K562 (cell line): ENCODE results near the gene LZTFL1. TPM values are rescaled to one million over a fixed set of nuclear protein-coding genes. Genes with fewer than 3 reads are reported as not detected.
A peak's percentile ranks its signal among the peaks of the same experiment; 100 is the strongest.

Experiments
- ARID1B ChIP-seq: fragments of 450-650 bp; IDR thresholded peaks from 2 replicates; pipeline ENCODE4 v1.6.1; 2016; ENCODE audit warnings: antibody characterized with exemption, mild to moderate bottlenecking, inconsistent platforms
- CREM ChIP-seq: IDR thresholded peaks from 2 replicates; pipeline ENCODE4 v1.6.1; 2014; ENCODE audit warnings: antibody characterized with exemption, low read depth
- HDAC8 ChIP-seq: fragments of 450-650 bp; IDR thresholded peaks from 2 replicates; pipeline ENCODE4 v1.6.1; 2016; ENCODE audit warnings: mild to moderate bottlenecking, missing genetic modification characterization, moderate library complexity, missing compliant biosample characterization
- MAX ChIP-seq: sonication (generic); formaldehyde crosslinking; IDR thresholded peaks from 2 replicates; pipeline ENCODE4 v1.9.0; 2022; ENCODE audit warnings: mild to moderate bottlenecking, missing genetic modification reagents
- MYBL2 ChIP-seq, 2 experiments: fragments of 450-650 bp in 1 of 2; sonication (generic) in 1 of 2; formaldehyde crosslinking in 1 of 2; IDR thresholded peaks; 2 replicates each; pipeline versions ENCODE4 v1.6.1 to v1.8.1; 2017 to 2022; ENCODE audit warnings: borderline replicate concordance in 1 of 2, inconsistent platforms in 1 of 2, low read depth in 1 of 2, mild to moderate bottlenecking in 1 of 2, missing genetic modification reagents in 1 of 2, moderate library complexity in 1 of 2
- NEUROD1 ChIP-seq: fragments of 150-350 bp; IDR thresholded peaks from 2 replicates; pipeline ENCODE4 v1.6.1; 2014; ENCODE audit warnings: borderline replicate concordance, low read length, low read depth; ENCODE audit not compliant: partially characterized antibody
- NFE2 ChIP-seq: IDR thresholded peaks from 2 replicates; pipeline ENCODE4 v1.6.1; 2014; ENCODE audit warnings: antibody characterized with exemption, low read depth
- RB1 ChIP-seq: fragments of 450-650 bp; IDR thresholded peaks from 2 replicates; pipeline ENCODE4 v1.6.1; 2017; ENCODE audit warnings: low read depth, mild to moderate bottlenecking
- TRIM28 ChIP-seq: fragments of 450-650 bp; IDR thresholded peaks from 2 replicates; pipeline ENCODE4 v1.6.1; 2017
- UBTF ChIP-seq, 2 experiments: IDR thresholded peaks; 2 replicates each; pipeline ENCODE4 v1.6.1; 2012; ENCODE audit warnings: improper control_type of control experiment in 2 of 2, low read depth in 2 of 2, low read length in 2 of 2, borderline replicate concordance in 1 of 2
- ZBTB8A ChIP-seq: fragments of 450-650 bp; IDR thresholded peaks from 2 replicates; pipeline ENCODE4 v1.6.1; 2018; ENCODE audit warnings: mild to moderate bottlenecking, moderate library complexity; ENCODE audit not compliant: partially characterized antibody
- ZFPM2 ChIP-seq: fragments of 250-450 bp; sonication (Bioruptor Pico); IDR thresholded peaks from 2 replicates; pipeline ENCODE4 v1.5.1; 2022; ENCODE audit warnings: mild to moderate bottlenecking
- ZNF224 ChIP-seq: sonication (generic); formaldehyde crosslinking; IDR thresholded peaks from 2 replicates; pipeline ENCODE4 v1.8.0; 2022; ENCODE audit warnings: mild to moderate bottlenecking, missing genetic modification reagents
- ZNF24 ChIP-seq: fragments of 450-650 bp; IDR thresholded peaks from 2 replicates; pipeline ENCODE4 v1.6.1; 2016
- ZNF592 ChIP-seq: fragments of 450-650 bp; IDR thresholded peaks from 2 replicates; pipeline ENCODE4 v1.6.1; 2017; ENCODE audit warnings: antibody characterized with exemption, mild to moderate bottlenecking
- ZNF75A ChIP-seq: fragments of 450-650 bp; formaldehyde crosslinking; IDR thresholded peaks from 2 replicates; pipeline ENCODE4 v1.4.0; 2020; ENCODE audit warnings: mild to moderate bottlenecking
- polyA plus RNA-seq, 8 experiments: library from polyadenylated mRNA; depleted of rRNA in 4 of 8; stranded (reverse) in 5 of 8; unstranded in 3 of 8; fragments of >200 nt; fragmentation: Nextera tagmentation in 2 of 8; fragmentation: Illumina TruSeq in 1 of 8; extraction: Ambion mirVana in 2 of 8; extraction: Trizol in 1 of 8; gene quantifications; 2 replicates each; pipeline versions ENCODE4 v1.2.1 to v1.2.3, GENCODE V29; 2011 to 2014; ENCODE audit warnings: inconsistent platforms in 1 of 8, missing spikeins in 1 of 8
- total RNA-seq, 7 experiments: library from RNA; depleted of rRNA in 6 of 7; stranded (reverse); fragments of >200 nt in 6 of 7; fragmentation: Illumina TruSeq in 2 of 7; extraction: Trizol in 2 of 7; gene quantifications; 2 replicates each; pipeline versions ENCODE4 v1.2.1 to v1.2.3, GENCODE V29; 2011 to 2021; ENCODE audit warnings: low replicate concordance in 1 of 7
- TF ChIP-seq, protein P1 (sequence below): sonication (generic); formaldehyde crosslinking; IDR thresholded peaks from 2 replicates; pipeline ENCODE4 v1.8.0; 2022; ENCODE audit warnings: mild to moderate bottlenecking, missing genetic modification reagents
- TF ChIP-seq, protein P2 (sequence below): IDR thresholded peaks from 3 replicates; pipeline ENCODE4 v1.6.1; 2011; ENCODE audit warnings: borderline replicate concordance, mild to moderate bottlenecking; ENCODE audit not compliant: insufficient read length, insufficient read depth

Gene LZTFL1
- total and polyA plus RNA-seq, 9 of the 15 experiments (the other 6 are each of a cell fraction or from before 2014, with no cell fraction given) = 10.7 to 33.7 (median 15.3) TPM

DNA sequence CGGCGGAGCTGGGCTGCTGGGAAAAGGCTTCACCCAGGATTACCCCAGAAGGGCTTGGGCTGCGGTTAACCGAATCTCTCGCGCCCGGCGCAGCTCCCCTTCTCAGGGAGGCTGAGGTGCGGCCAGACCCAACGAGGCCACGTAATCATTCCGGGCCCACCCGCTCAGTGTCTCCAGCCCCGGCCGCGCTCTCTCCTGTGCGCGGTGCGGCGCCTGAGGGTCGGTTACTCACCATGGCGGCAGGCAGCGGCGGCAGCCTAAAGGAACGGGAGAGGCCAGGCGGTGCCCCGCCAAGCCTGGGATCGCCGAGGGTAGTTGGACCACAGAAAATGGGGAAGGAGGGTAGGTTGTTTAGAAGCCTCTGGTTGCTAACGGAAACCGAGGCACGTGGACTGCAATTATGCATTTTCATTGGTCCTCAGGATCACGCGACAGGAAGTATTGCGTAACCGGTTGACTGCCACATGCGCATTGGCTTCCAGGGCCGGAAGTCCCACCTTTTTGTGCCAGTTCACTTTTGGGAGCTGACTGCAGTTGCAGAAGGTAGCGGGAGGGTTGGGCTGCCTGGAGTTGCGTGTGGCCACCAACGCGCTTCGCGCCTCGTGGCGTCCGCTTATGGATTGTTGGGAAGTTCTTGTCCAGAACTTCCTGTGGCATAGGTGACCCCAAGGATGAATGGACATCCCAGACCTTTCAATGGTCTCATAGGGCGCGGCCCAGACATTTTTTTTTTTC, at the start of gene LZTFL1 (continued):
- TF ChIP-seq, protein P1, sequence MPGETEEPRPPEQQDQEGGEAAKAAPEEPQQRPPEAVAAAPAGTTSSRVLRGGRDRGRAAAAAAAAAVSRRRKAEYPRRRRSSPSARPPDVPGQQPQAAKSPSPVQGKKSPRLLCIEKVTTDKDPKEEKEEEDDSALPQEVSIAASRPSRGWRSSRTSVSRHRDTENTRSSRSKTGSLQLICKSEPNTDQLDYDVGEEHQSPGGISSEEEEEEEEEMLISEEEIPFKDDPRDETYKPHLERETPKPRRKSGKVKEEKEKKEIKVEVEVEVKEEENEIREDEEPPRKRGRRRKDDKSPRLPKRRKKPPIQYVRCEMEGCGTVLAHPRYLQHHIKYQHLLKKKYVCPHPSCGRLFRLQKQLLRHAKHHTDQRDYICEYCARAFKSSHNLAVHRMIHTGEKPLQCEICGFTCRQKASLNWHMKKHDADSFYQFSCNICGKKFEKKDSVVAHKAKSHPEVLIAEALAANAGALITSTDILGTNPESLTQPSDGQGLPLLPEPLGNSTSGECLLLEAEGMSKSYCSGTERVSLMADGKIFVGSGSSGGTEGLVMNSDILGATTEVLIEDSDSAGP (CRISPR knock-in tag) = no peak
- TF ChIP-seq HDAC8 (tag) (no peak), CREM (peak; percentile 52), NFE2 (no peak), ZNF224 (CRISPR knock-in tag) (no peak), MAX (peak; percentile 94), ZBTB8A (no peak), MYBL2 (IDR thresholded peaks at IDR 0.05; ENCODE audit: low read depth) (peak; percentile 60), MYBL2 (CRISPR knock-in tag; IDR thresholded peaks at IDR 0.05; ENCODE audit: borderline replicate concordance) (no peak), RB1 (peak; percentile 20; the same call in 1 of the 2 replicates), ZNF24 (no peak), ZNF75A (CRISPR knock-in tag) (no peak), ZFPM2 (CRISPR knock-in tag) (no peak), TRIM28 (peak; percentile 62; the same call in 1 of the 2 replicates), ARID1B (peak; percentile 36), ZNF592 (no peak), UBTF (IDR thresholded peaks at IDR 0.05; ENCODE audit: borderline replicate concordance in 1 of 2, low read depth in 2 of 2, low read length in 2 of 2) (no peak), NEUROD1 (peak; percentile 74)
- TF ChIP-seq, protein P2, sequence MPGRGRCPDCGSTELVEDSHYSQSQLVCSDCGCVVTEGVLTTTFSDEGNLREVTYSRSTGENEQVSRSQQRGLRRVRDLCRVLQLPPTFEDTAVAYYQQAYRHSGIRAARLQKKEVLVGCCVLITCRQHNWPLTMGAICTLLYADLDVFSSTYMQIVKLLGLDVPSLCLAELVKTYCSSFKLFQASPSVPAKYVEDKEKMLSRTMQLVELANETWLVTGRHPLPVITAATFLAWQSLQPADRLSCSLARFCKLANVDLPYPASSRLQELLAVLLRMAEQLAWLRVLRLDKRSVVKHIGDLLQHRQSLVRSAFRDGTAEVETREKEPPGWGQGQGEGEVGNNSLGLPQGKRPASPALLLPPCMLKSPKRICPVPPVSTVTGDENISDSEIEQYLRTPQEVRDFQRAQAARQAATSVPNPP = no peak
